Activated T-cell treated with anti-CD3 and anti-CD28 coated beads, Interleukin-2, amount 50 U/mL, for 1 hour (primary cell): ENCODE data around the gene TUBB4A.
A peak's percentile ranks its signal among the peaks of the same experiment; 100 is the strongest.

Experiments
- DNase-seq: peaks from one replicate; pipeline ENCODE4 v3.0.0-alpha.2; 2020

TUBB4A gene

DNA sequence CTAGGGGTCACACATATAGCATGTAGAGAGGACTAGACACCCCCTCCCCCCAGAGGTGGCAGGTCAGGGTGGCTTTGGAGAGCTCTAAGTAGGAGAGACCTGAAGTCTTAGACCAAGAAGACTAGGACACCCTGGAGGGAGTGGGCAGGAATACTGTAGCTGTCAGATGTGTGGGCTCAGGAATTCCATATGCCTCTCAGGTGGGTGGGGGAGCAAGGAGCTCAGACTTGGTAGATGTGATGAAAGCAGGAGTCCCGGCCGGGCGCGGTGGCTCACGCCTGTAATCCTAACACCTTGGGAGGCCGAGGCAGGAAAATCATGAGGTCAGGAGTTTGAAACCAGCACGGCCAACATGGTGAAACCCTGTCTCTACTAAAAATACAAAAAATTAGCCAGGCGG, 36.4 kb downstream of the TUBB4A start:
- DNase-seq = no peak

DNA sequence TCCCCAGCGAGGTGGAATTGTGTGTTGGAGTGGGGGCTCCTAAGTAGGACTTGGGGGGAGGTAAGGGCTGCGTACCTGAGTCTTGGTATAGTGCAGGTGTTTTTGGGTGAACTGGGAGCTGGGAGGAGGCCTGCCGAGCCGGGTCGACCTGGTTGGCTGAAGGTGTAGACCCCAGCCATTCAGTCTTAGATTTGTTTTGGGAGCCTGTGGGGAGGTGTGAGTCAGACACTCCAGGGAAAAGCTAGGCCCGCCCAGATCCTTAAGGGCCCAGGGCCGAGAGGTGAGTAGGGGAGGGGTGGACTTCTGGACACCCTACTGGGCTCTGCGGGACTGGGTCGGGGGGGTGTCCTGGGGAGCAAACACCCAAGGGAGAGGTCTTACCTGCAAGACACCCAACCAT, 37.1 kb downstream of the TUBB4A start:
- no peak for DNase-seq

DNA sequence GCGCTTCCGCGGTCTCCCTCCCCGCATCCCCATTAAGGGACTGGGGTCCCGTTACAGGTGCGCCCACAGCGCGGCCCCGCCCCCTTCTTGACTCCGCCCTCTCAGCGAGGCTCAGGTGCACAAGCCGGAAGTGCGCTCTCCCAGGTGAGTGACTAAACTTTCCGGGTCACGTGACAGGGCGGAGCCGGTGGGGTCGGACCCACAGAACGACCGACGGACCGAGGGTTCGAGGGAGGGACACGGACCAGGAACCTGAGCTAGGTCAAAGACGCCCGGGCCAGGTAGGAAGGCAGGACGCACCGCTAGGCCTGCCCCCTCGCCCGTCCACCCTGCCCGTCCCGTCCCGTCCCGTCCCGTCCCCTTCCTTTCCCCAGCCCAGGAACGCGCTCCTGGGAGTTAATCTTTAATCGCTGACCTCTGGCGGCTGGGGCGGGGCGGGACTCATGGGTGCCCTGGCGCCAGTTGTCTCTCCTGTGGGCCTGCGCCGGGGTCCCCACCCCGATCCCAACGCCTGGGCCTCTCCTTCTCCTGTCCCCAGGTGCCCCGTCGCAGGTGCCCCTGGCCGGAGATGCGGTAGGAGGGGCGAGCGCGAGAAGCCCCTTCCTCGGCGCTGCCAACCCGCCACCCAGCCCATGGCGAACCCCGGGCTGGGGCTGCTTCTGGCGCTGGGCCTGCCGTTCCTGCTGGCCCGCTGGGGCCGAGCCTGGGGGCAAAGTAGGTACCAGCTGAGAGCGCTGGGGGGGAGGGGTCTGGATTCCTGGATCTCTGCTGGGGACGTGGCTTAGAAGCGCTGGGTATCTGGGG, 37.8 kb downstream of the TUBB4A start, which contains the start of gene CRB3:
CRB3 (plus strand) TSS at position 202 of the 804 bp plus-strand sequence; CDS start at position 633, 431 bp downstream.
- peak; percentile 72 for DNase-seq

DNA sequence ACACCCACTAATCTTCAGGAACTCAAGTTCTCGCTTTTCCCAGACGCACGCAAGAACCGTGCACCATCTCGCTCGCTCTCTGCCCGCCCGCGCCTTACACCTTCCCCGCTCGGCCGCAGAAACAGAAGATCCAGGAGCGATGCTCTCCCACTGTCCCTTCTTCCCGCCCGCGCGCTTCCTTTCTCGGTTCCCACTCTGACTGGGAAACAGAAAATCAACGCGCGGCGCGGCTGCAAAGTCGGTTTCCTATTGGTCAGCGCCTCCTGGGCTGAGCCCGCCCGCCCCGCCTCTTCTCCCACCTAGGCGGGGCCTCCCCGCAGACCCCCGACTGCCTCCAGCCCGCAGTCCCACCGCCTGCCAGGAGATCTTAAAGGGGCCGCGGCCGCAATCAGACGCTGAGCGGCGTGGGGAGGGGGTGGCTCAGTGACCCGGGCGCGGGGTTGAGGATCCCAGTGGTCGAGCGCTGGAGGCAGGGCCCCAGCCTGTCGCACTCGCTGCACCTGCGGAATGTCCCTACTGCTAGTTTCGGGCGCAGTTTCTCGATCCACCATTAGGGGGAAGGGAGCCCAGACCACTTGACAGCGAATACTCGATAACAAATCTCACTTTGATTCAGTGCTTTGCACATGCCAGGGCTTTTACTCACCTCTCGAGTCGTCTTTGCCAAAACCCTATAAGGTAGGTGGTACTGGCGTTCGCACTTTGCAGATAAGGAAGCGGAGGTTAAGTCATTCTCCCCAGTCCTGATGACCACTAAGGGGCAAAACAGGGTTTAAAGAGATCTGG, 41.8 kb downstream of the TUBB4A start:
- DNase-seq = peak; percentile 95

DNA sequence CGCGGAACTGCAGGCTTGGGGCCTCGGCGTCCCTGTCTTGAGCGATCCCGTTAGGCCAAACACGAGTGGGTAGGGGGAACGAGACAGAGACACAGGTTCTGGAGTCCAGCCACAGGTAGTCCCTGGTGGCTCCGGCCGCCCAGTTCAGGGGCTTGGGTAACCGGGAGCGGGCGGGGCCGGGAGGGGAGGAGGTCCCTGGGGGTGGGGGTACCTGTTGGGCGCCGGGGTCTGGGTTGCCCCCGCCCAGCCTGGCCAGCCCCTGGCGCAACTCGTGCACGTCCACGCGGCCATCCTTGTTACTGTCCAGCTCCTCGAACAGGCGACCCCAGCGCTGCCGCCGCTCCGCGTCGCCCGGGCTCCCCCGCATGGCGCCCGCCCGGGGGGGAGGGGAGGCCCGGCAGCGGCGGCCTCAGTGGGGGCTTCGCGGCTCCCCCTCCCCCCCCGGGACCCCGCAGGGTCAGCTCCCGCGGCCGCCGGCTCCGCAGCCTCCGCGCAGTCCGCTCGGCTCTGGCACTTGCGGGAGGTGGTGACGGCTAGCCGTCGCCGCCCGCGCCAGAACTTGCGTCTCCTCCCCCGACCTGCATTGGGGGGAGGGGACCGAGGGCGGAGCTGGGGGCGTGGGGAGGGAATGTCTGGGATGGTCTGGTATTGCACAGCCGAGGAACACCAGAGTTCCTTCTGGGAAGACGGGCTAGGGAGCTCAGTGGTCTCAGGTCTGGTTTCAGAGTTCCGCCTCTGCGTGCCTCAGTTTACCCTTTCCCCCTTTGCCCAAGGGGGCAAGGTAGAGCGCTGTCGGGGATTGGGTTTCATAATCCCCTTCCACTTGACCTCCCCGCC, 42.6 kb downstream of the TUBB4A start, which contains the start of gene SLC25A23:
SLC25A23 (minus strand) TSS at position 531 of the 837 bp plus-strand sequence; CDS start at position 367, 164 bp downstream.
- DNase-seq = peak; percentile 66

DNA sequence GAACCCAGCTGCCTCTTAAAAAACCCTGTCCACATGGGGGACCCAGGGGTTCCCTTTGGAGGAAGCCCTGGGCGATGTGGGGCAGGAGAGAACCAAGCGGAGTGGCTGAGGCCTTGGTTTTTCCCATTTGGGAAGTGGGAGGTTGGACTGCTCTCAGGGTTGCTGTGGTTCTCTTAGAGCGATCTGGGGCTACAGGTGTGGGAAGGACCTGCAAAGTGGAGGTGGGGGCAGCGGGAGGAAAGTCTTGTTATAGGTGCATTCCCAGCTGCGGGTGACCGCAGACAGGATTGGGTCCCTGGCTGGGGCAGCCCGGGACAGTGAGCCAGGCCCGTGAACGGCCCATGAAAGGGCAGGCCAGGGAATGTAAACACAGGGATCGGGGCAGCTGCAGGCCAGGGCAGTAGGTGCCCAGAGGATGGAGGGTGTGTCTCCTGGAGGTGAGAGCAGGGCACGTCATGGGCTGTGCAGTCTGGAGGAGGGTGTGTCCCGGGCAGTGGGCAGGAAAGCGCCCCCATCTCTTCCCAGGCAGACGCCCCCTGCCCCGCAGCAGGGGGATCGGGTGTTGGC, 43.3 kb downstream of the TUBB4A start:
- no peak for DNase-seq

DNA sequence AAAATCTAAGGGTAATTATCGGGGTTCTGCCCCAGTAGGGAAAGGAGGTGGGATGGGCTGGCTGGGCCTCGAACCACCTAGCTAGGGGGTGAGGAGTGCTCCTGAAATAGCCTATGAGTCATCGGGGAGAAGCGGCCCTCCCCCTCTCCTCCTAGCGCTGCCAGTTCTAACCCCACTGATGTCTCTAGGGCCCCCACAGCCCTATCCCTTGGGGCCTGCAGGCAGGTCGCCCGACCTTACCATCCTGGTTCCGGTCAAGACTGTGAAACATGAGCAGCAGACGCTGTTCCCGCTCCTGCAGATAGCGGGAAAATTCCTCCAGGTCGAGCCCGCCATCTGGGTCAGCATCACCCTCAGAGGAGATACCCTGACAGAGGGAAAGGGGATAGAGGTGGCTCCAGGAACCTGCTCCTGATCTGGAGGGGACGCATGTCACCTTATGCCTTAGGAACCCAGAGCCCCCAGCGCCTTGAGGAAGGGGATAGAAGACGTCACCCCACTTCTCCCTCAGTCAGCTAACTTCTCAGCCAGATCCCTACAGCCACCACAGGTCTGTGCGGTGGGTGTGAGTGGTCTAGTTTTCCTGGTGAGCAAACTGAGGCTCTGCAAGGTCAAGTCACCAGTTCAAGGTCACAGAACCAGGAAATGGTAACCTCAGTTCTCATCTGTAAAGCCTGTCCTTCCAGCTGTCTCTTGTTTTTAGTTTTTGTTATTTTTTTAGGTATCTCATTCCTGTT, 44.0 kb downstream of the TUBB4A start:
- no peak for DNase-seq

DNA sequence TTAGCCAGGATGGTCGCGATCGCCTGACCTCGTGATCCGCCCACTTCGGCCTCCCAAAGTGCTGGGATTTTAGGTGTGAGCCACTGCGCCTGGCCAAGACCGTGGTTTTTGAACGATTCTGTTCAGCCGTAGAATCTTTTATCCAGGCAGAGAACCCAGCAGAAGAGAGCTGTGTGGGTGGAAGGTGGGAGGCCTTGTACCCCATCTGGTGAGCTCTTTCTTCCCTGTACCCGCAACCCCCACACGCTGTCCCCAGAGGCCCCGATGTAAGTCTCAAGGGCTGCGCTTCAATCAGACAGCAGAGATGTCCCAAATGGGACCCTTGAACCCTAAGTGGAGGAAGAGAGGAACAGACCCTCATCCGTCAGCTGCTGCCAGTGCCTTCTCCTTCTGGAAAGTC, 46.2 kb downstream of the TUBB4A start:
- no peak for DNase-seq

DNA sequence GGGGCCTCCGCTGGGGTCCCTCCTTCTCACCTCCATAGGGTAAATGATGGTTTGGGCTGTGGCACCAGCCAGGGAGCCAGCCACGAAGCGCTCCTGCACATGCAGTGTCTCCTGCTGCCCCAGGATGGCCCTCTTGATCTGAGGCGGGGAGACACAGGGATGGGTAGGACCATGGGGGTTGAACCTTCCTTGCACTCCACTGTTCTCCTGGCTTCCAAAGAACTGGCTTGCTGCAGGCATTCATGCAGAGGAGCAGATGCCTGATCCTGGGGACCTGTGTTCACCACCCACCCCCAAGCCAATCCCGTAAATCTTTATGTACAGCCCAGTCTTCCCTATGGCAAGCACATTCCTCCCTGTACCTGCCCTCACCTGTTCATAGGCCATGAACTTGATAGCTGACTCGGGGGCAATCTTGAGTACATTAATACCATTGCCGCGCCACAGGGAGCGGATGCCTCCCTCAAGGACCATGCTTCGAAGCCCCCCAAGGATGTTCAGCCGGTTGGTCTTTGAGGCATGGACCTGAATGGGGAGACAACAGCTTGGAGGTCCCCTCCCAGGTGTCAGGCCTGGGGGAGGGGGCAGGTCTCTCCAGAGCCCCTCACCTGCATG, 48.1 kb downstream of the TUBB4A start:
- DNase-seq = no peak

DNA sequence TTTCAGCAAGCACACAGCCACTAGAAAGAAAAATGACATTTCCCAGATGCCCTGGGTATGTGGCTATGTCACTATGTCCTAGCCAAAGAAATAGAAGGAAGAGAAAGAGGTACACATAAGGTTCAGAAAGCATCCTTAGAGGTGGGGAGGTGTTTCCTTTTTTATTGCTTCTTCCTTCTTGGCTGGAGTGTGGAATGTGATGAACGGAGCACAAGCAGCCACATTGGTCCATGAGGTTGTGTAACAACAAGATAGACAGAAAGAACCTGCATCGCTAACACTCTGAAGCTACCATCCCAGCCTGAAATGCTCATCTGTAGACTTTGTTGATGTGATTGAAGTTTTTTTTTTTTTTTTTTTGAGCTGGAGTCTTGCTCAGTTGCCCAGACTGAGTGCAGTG, 49.2 kb downstream of the TUBB4A start:
- DNase-seq = no peak

DNA sequence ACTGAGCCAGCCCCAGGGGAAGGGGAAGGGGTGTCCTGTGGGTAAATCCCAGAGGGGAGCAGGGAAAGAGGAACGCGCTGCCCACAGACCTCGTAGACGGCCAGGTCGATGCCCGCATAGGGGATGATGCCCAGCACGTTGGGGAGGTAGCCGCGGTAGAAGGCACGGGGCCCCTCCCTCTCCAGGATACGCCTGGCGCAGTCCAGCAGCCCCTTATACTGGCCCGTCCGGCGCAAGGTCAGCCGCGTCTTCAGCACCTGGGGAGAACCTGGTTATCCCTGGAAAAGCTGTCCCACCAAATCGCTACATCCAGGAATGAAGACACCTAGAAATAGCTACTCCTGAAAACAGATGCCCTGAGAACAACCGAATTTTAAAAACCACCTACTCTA, 49.9 kb downstream of the TUBB4A start:
- no peak for DNase-seq

DNA sequence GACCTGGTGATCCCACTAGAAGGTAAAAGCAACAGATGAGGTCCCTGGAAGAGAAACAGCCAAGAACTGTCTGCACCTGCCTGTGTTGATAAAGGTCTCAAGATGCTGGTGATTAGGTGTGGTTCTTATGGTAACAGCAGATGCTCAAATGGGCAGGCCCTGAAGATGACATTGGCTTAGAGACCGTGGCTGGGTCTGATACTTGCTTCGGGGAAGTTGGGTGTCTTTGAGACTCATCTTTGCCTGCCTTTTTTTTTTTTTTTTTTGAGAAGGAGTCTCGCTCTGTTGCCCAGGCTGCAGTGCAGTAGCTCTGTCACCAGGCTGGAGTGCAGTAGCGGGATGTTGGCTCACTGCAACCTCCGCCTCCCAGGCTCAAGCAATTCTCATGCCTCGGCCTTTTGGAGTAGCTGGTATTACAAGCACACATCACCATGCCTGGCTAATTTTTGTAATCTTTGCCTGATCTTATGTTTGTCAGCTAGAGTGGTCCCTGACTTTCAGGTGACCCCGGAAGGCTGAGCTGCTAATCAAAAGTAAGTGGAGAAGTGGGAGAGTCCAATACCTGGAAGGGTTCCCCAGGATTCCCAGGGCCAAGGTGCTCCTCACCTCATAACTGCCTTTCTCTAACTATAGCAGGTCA, 50.4 kb downstream of the TUBB4A start:
- no peak for DNase-seq

DNA sequence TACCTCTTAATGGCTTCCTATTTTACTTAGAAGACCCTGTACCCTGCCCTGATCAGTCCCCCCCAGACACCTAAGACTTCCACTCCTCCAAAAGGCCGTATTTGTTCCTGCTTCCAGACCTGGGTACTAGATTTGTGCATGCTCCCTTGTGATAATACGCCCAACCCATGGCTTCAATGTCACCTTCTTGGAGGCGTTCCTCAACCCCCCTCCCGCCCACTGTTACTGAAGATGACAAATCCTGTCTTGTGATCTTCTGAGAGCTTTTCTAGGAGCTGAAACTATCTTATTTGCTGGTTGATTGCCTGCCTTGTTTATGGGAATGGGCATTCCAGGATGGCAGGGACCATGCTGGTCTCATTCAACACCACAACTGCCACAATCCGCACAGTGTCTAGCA, 51.9 kb downstream of the TUBB4A start:
- no peak for DNase-seq

DNA sequence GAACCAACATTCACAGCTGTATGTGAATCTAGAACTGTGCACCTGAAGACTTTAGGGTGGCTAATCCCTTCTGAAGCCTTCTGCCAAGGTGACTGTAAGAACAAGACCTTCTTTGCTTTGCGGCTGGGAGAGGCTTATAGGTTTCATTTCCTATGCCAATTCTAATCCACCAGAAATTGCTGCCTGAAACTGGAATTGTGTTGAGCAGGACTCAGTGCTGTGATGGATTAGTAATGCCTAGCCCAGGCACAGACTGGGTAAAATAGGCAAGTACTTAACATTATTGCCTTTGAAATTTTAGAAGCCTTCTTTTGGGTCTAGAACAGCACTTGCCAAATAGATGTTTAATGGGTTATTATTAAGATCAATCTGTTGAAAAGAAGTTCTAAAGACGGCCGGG, 54.1 kb downstream of the TUBB4A start:
- no peak for DNase-seq

DNA sequence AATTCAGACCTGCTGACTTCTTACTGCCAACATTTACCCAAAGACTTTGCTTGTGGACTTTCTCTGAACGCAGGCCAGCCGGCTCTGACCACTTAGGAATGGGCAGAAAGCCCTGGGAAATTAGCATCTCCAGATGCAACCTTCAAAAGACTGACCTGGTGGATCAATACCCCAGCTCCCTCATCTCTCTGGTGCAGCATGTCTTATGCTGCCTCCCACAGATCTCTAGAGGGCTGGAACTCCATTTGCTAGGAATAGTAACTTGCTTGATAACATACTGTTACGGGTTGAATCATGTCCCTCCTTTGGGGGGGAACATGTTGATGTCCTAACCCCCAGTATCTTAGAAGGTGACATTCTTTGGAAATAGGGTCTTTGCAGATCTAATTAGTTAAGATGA, 55.7 kb downstream of the TUBB4A start:
- no peak for DNase-seq
